ENCODE results near the gene GPM6B.
"Not testable (repeated sequence)": the region's sequence is repeated elsewhere in the genome, so short reads cannot be mapped to it uniquely, and the experiment has no call there.

Gene GPM6B

DNA sequence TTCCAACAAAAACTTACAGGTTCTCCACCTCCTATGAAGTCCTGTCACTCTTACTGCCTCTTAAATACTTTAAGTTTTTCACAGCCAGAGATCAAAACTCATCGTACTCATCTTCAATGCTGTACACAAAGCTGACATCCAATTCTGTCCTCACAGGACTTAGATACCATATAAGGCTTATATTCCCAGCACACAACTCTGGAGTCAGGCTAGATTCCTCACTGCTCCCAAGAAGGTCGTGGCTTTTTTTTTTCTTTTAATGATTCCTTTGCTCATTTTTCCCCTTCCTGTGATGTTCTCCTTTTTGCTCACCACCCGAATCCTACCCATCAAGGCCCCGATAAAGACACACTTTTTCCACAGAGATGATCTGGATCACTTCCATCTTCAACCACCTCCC is 83.4 kb downstream of the GPM6B start:
- ChIA-PET POLR2A (interaction anchor here (2.2 kb wide), 1 partner anchor 64 kb away, joined by 8 read pairs; no protein-coding TSS in a partner anchor), CTCF (interaction anchor here (0.9 kb wide), 1 partner anchor 17 kb away, joined by 3 read pairs; no protein-coding TSS in a partner anchor)
- DNase-seq (ENCODE audit: extremely low spot score) = no peak
- TF ChIP-seq, protein P1, sequence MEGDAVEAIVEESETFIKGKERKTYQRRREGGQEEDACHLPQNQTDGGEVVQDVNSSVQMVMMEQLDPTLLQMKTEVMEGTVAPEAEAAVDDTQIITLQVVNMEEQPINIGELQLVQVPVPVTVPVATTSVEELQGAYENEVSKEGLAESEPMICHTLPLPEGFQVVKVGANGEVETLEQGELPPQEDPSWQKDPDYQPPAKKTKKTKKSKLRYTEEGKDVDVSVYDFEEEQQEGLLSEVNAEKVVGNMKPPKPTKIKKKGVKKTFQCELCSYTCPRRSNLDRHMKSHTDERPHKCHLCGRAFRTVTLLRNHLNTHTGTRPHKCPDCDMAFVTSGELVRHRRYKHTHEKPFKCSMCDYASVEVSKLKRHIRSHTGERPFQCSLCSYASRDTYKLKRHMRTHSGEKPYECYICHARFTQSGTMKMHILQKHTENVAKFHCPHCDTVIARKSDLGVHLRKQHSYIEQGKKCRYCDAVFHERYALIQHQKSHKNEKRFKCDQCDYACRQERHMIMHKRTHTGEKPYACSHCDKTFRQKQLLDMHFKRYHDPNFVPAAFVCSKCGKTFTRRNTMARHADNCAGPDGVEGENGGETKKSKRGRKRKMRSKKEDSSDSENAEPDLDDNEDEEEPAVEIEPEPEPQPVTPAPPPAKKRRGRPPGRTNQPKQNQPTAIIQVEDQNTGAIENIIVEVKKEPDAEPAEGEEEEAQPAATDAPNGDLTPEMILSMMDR (IDR thresholded peaks at IDR 0.05; ENCODE audit: control extremely low read depth, extremely low read depth, low read depth, missing control alignments) = no peak

DNA sequence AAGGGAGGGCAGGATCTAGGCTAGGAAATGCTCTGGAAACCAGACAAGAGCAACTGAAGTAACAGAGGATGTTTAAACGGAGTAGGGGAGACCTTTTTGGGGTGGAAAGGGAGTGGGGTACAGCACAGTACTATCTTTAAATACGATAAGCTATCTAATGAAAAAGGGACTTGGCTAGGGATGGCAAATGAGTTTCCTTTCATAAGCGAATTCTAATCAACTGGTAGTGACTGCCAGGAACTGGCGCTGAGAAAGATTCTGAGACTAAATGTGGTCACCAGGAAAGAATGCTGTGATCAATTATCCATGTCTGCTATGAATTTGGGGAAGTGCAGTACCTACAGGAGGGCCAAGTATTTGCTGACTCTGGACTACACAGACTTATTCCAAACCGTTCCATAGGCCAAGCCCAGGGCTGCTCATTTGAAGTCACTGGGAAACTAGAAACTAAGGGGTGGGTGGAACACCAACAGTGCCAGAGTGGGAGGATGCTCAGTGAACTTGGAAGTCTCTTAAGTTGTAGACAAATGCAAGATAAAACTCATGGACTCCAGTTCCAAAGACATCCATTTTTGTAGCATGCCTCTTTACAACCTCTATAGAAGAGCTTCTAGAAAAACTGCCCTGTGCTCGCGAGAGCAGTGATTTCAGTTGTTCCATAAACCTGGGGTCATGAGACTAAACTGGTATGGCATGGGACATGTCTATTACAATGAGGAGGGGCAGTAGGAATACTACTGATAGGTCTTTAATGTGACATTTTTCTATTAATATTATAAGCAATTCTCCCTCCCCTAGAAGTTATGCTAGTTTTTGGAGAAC is 84.4 kb downstream of the GPM6B start:
- ChIA-PET CTCF (no interaction called here), POLR2A (no interaction called here)
- no peak for DNase-seq (ENCODE audit: extremely low spot score)
- TF ChIP-seq, protein P1 (IDR thresholded peaks at IDR 0.05; ENCODE audit: control extremely low read depth, extremely low read depth, low read depth, missing control alignments) = no peak

DNA sequence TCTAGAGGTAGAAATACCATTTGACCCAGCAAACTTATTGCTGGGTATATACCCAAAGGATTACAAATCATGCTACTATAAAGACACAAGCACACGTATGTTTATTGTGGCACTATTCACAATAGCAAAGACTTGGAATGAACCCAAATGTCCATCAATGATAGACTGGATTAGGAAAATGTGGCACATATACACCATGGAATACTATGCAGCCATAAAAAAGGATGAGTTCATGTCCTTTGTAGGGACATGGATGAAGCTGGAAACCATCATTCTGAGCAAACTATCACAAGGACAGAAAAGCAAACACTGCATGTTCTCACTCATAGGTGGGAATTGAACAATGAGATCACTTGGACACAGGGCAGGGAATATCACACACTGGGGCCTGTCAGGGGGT is 86.4 kb downstream of the GPM6B start:
- CTCF ChIA-PET; POLR2A ChIA-PET; DNase-seq (ENCODE audit: extremely low spot score): not testable (repeated sequence)

DNA sequence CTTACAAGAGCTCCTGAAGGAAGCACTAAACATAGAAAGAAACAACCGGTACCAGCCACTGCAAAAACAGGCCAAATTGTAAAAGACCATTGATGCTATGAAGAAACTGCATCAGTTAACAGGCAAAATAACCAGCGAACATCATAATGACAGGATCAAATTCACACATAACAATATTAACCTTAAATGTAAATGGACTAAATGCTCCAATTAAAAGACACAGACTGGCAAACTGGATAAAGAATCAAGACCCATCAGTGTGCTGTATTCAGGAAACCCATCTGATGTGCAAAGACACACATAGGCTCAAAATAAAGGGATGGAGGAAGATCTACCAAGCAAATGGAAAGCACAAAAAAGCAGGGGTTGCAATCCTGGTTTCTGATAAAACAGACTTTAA is 90.3 kb downstream of the GPM6B start:
- POLR2A ChIA-PET; DNase-seq (ENCODE audit: extremely low spot score); CTCF ChIA-PET: not testable (repeated sequence)

DNA sequence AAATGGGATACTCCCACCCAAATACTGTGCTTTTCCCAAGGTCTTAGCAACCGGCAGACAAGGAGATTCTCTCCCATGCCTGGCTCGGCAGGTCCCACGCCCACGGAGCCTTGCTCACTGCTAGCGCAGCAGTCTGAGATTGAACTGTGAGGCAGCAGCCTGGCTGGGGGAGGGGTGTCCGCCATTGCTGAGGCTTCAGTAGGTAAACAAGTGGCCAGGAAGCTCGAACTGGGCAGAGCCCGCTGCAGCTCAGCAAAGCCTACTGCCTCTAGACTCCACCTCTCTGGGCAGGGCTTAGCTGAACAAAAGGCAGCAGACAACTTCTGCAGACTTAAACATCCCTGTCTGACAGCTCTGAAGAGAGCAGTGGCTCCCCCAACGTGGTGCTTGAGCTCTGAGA is 92.0 kb downstream of the GPM6B start:
- CTCF ChIA-PET = interaction anchor here (1.0 kb wide), 1 partner anchor 65 kb away, joined by 3 read pairs; no protein-coding TSS in a partner anchor
- DNase-seq (ENCODE audit: extremely low spot score); POLR2A ChIA-PET: not testable (repeated sequence)

DNA sequence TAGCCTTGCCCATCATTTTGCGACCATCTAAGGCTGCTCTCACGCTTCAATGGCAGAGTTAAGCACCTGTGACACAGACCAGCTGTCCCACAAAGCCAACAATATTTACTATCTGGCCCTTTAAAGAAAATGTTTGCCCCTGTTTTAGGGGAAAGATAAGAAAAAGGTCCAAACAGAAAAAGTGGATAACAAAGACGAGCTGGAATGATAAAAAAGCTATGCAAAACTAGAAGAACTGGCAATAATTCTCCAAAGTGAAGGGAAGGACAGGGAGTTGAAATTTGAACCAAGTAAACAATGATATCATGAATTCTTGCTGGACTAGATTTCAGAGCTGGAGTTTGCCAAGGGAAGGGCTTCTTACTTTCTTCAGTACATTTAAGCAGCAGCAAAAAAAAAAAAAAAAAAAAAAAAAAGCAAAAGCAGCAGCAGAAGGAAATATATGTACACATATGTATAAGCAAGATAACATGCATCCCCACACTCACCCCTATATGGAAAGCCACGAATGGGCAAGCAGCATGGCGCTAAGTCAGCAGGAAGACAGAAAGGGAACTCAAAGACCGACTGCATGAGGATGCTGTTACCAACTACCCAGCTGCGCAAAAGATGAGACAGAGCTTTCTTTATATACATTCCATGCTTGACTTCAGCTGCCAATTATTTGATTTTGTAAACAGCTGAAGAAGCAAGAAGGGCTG is 94.9 kb downstream of the GPM6B start:
- TF ChIP-seq, protein P1 (IDR thresholded peaks at IDR 0.05; ENCODE audit: control extremely low read depth, extremely low read depth, low read depth, missing control alignments) = no peak
- no peak for DNase-seq (ENCODE audit: extremely low spot score)
- CTCF ChIA-PET = no interaction called here
- POLR2A ChIA-PET = no interaction called here

DNA sequence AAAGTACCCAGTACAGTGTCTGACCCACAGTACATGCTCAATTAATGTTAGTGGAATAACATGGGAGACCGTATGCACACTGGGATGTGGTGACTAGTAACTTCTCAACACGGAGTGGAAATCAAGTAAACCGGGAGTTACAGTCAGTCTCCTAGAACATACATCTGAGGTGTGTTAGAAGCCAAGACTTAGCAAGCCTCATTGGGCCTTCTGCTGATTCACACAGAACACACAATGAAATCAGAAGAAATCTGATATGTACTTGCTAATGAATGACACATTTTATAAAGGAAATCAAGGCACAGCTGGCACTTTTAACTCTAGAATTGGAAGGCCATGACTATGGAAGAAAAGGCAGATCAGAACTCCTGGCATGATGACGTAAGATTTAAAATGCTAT is 95.5 kb downstream of the GPM6B start:
- TF ChIP-seq, protein P1 (IDR thresholded peaks at IDR 0.05; ENCODE audit: control extremely low read depth, extremely low read depth, low read depth, missing control alignments) = no peak
- ChIA-PET POLR2A (no interaction called here), CTCF (no interaction called here)
- DNase-seq (ENCODE audit: extremely low spot score) = no peak
